ENCODE measurements around the gene KCTD17.

The KCTD17 gene

DNA sequence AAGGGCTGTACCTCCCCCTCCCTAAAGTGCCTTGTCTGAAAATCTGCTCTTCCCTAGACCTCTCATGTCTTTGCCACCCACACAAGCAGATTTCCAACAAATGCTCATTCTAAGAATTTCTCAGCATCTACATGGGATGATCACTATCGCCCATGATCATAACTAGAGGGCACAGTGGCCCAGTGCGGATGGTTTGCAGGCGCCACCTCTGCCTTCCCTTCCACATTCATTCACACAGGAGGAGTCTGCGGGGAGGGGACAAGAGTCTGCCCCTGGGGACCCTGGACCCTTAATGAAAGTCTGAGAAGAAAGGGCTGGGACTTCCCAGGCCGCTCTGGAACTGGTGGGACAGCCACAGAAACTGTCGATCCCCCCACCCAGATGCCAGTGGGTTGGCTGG is 28.9 kb downstream of the KCTD17 start:
- DNase-seq = no peak

DNA sequence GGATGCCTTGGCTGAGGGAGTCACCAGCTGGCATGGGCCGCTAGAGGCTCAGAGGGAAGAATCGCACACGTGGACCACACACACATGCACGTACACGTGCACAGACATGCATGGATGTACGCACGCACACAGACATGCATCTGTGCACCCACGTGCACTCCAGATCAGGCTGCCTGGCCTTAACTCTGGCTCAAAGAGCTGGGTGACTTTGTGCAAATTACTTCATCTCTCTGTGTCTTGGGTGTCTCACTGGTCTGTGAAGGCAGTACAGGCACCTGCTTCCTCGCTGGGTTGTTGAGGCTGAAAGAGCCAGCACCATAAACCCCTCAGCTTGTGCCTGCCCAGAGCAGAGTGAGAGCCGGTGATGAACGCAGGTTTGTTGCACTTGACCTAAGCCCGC is 29.3 kb downstream of the KCTD17 start:
- no peak for DNase-seq

DNA sequence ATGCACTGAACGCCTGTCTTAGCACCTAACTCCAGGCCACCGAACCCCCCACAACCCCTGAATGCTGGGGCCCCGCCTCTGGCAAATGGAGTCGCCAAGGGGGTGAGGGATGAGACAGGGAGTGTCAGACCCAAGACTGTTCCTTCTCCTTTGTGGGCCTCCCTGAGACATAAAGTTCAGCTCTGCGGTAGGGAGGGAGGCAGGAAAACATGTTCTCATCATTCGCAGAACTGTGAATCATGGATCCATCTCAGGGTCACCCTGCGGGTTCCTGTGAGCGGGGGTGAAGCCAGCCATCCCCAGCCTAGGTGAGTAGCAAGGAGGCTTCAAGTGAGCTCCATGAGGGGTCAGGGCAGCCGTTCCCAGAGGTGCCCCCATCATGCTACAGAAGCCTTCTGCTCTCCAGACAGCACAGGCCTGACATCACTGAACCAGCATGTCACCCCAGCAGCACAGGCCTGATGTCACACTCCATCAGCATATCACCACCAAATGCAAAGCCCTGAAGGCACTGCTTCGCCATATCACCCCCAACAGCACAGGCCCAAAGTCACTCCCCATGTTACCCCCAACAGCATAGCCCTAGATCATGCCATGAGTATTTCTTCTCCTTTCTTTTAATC is 30.8 kb downstream of the KCTD17 start:
- no peak for DNase-seq

DNA sequence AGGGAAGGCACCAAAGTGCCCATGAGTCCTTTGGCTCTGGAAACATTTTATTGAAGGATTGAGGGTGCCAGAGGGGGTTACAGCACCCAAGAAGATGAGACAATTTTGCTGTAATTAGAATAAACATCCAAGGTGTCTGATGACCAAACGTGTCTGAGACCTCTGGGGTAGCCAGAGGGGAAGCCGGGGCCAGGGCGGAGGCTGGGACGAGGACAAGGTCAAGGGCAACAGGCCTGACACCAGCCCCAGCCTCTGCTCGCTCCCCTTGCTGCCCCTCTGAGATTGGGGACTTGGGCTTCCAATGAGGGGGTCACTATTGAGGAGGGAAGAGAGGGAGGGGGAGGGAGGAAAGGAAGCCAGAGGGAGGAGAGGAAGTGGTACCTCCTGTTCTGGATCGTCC is 32.4 kb downstream of the KCTD17 start:
- no peak for DNase-seq

DNA sequence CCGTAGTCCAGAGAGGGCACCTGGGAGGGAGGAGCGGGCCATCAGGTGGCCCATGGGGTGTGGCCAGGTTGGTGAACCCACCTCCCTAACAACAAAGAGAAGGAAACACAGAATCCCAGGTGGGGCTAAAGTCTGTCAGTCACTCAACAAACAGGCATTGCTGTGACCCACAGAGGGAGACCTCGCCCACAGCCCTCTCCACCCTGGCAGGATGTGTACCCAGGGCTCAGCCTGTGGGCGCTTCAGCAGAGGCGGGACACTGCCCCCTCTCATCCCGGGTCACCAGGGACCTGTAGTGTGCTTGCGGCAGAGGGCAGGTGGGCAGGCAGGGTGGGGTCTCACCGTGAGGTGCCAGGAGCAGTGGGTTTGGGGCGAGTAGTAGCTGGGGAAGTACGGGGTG is 32.8 kb downstream of the KCTD17 start:
- DNase-seq = no peak

DNA sequence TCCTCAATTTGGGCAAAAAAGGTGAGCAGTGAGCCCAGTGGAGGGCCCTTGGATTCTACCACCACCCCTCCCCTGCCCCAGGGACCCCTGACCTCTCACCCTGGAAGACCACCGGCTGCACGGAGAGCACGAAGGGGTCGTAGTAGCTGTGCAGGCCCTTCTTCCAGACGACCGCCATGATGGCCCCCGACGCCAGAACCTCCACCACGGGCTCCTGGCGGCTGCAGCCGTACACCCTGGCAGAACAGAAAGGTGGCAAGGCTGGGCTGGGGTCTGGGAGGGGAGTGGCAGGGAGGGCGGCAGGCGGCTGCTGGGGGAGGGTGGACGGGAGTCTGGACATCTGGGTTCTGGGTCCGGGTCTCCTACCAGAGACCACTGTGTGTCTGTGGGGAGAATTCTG is 34.6 kb downstream of the KCTD17 start:
- DNase-seq = no peak

DNA sequence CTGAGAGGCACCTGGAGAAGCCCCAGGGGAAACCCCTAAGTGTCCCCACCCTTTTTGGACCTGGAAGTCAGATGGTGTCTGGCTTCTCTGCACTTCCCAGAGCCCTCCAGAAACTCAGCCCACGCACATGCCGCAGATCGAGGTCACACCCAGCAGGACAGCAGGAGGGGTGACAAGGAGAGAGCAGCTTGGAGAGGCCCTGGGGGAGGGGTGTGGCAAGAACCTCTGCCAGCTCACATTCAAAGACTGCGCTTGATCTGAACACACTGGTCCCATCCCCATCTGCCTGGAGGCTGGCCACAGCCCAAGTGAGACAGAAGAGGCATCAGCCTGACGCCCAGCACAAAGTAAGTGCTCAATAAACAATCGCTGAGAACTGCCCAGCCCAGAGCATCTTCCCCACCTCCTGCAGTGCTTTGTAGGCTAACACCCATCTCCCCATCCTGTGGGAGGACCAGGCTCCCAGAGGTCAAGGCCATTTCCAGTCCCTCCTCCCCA is 36.6 kb downstream of the KCTD17 start:
- DNase-seq = no peak

DNA sequence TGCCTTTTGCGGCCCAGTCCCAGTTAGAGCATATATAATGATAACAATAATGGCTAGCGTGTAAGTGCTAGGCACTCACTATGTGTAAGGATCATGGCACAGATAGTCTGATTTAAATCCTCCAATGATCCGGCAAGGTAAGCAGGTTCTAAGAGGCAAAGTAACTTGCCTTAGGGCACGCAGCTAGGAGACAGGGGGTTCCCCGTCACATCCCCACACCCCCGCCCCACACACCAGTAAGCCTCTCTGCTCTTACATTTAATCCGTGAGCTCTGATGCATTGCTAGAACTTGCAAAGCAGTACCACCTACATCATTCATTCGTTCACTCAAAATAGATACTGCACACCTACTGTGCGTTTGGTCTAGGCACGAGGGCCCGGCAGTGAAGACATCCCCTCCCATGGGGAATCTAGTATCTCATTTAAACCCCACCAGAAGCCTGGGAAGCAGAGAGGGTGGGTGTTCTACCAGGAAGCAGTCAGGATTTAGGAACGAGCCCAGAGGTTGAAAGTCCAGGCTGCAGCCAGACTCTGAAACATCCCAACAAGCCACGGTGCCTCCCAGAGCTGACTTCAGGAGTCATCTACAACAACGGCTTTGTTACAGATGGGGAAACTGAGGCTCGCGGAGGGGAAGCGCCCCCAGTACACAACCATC is 37.3 kb downstream of the KCTD17 start:
- no peak for DNase-seq

DNA sequence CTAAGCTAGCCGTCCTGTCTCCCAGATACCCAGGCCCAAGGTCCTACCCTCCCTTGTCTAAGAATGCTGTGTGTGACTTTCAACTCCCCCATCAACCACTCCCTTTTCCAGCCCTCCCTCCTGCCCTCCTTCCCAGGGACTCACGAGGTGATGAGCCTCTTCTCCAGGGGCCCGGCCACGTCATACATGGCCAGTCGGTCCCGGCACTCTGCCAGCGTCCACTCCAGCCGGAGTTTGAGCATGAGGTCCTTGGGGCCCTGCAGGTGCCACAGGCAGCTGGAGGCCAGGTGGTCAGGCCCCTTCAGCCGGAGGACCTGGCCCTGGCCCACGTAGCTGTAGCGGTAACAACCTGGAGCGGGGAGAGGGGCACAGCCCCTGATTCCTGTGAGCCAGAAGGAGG is 37.9 kb downstream of the KCTD17 start:
- DNase-seq = no peak

DNA sequence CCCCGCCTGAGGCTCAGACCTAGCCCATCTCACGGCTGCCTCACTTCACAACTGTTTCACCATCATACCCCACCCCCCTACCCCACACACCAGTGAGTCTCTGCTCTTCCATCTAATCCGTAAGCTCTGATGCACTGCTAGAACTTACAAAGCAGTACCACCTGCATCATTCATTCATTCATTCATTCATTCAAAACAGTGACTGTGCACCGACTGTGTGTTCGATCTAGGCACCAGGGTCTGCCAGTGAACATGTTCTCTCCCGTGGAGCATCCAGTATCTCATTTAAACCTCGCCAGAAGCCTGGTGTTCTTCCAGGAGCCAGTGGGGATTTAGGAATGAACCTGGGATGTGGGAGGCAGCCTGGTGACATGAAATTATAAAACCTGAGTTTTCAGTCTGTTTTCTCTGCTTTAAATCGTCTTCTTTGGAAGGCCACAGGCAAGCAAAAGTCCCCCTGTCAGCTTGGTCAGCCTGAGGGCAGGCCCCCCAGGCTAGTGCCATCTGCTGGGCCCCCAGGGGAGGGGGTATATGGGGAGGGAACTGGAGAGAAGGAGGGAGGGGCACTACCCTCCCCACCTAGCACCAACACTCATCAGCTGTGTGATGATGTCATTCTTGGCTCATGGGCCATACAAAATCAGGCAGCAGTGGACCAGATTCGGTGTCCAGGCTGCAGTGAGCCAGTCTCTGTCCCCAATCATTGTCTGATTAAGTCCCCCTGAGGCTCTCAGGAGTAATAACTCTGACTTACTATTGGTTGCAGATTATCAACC is 39.6 kb downstream of the KCTD17 start:
- no peak for DNase-seq

DNA sequence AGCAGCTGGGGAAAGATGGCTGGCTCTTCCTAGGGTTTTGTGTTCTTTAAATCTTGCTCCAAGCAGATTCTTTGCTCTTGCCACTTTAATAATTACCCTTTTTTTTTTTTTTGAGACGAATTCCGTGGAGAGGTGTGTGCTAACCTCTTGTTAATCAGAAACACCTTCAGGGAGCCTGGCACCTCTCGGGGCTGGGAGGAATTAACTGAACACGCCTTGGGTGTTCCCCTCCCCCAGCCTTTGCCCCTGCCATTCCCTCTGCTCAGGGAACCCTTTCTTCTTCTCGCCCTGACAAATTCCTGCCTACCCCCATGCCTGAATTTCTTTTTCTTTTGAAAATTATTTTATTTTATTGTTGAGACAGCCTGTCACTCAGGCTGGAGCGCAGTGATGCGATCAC is 40.5 kb downstream of the KCTD17 start:
- no peak for DNase-seq

DNA sequence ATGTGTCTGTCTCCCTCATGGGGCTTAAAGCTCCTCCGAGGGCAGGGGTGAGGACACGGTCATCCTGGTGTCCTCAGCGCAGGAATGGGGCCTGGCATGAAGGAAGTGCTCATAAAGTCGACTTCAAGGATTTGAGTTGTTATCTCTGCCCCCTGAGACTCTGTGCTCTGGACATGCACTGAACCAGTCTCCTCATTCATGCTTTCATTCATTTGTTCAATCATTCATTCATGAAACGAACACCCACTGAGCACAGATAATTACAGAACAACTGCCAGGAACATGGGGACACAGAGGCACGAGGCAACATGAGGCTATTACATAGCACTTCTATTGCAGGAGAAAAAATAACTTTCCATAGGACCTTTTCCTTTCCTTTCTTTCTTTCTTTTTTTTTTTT is 41.5 kb downstream of the KCTD17 start:
- no peak for DNase-seq

DNA sequence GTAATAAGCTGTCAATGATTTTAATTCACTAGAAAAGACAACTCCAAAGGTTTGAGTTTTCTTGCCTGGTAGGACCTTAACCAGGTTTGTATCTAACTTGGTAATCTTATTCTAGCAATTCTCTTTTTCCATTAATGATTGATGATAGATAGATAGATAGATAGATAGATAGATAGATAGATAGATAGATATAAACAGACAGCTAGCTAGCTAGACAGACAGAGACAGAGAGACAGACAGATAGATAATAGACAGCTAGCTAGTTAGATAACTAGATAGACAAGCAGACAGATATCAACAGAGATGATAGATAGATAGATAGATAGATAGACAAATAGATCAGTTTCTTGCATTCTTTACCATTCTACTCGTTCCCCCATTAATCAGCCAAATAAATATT is 42.7 kb downstream of the KCTD17 start:
- no peak for DNase-seq

DNA sequence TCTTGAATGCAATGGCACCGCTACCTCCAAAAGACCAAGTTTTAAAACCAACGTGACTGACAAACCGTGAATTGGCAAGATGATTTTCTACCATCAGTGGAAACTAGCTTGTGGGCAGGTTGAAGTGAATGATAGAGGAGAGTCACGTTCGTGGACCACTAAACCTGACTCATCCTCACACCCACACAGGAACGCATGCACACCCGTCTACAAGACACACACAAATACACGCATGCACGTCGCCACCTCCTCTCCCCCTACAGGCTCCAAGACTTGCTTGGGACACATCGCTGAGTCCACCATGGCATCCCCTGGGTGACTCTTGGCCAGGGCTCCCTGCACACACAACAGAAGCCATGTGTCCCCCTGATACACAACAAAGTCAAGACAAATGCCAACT is 43.6 kb downstream of the KCTD17 start:
- DNase-seq = no peak

DNA sequence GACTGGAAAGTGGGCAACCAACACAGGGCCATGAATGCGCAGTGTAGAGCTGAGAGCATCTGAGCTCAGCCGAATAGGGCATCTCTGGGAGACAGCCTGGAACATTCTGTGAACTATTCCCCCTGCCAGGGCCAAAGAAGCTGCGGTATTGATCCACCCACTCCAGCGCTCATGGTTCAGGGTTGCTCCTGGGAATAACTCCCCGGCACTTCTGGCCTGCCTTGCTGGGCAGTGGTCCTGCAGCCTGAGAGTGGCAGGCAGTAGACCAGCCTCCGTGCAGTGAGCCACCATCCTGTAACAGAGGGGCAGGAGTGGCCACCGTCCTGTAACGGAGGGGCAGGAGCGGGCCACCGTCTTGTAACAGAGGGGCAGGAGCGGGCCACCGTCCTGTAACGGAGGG is 45.8 kb downstream of the KCTD17 start:
- no peak for DNase-seq

DNA sequence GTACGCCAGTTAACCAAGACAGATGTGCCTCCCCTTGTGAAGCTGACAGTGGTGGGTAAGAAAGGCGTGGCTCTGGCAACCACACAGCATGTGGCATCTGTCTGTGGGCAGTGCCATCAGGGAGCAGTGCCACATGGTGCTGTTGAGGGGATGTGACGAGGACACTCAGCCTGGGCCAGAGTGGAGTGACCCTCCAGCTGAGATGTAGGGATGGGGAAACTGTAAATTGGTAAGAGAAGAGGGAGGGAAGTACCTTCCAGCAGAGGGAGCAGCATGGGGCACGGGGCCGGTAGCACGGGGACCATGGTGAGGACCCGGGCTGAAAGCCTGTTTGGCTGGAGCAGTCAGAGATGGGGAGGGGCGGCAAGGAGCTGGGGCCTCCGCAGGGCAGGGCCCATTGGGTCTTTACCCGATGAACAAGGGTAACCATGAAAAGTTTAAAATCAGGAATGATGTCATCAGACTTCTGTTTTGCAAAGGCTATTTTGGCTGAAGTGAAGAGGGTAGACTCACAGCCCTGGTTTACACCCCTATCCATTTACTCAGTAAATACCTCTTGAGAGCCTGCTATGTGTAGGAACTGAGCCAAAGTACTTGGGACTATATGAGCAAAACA is 47.5 kb downstream of the KCTD17 start:
- no peak for DNase-seq

DNA sequence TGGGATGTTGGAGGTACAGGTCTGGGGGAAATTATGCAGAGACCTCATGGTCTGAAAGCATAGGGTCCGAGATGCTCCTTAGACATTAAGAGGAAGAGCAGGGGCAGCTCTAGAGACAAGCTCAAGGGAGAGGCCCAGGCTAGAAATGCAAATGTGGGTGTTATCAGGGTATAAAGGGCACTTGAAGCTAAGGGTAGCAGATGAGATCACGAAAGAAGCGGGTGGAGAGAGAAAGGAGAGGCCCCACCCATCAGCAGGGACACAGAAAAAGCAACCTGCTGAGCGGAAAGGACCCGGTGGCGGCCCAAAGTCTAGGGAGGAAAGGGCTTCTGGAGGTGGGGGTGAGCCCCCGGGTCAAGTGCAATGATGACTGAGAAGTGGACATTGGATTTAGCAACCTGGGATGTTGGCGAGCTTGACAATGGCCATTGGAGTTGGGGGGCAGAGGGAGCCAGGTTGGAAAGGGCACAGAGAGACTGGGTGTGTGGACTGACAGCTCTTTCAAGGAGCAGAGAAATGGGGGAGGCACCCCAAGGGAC is 49.1 kb downstream of the KCTD17 start:
- DNase-seq = no peak

DNA sequence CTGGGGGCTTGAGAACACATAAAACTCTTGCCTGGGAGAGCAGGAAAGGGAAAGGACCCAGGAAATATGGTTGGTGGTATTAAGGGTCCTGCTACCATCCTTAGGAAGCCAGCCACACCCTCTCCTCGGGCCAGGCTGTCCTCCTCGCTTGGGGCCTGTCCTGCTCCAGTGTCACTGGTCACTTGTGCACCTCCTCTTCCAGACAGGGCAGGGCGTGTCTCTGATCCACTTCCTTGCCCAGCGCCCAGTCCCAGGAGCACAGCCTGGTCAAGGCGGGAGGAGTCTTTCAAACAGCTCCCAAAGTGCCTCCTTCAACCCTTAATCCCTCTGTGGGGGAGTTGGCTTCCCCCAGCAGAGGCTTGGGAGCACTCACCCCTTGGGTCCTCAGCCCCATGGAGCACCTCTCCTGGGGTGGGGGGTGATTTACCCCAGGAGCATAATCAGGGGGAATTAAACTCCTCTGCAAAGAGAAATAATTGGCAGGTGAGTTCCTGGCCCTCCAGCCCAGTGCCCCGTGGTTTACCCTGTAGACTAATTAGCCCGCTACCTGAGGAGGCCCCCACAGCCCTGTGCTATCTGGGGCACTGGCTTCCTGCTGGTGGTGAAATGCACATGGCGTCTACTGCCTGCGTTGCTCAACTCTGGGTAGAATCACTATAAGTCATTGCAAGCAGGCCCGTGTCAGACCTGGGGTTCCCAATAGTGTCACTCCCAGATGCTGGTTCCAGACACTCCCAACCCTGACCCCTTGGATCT is 49.9 kb downstream of the KCTD17 start:
- DNase-seq = no peak

DNA sequence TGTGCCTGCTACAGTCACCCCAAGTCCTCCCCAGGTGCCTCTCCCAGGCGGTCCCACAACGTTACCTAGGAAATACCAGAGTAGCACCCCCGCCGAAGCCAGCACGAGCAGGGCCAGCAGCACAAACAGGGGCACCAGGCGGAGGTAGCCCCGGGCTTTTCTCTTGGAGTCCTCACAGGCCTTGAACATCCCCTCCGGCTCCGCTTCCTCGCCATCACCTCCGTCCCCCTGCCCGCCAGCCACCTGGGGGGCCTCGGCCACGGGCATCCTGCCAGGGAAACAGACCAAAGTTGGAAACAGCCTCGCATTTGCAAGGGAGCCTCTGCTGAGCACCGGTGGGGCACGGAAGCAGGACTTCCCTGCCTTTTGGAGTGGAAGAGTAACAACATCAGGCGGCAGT is 51.6 kb downstream of the KCTD17 start:
- no peak for DNase-seq

DNA sequence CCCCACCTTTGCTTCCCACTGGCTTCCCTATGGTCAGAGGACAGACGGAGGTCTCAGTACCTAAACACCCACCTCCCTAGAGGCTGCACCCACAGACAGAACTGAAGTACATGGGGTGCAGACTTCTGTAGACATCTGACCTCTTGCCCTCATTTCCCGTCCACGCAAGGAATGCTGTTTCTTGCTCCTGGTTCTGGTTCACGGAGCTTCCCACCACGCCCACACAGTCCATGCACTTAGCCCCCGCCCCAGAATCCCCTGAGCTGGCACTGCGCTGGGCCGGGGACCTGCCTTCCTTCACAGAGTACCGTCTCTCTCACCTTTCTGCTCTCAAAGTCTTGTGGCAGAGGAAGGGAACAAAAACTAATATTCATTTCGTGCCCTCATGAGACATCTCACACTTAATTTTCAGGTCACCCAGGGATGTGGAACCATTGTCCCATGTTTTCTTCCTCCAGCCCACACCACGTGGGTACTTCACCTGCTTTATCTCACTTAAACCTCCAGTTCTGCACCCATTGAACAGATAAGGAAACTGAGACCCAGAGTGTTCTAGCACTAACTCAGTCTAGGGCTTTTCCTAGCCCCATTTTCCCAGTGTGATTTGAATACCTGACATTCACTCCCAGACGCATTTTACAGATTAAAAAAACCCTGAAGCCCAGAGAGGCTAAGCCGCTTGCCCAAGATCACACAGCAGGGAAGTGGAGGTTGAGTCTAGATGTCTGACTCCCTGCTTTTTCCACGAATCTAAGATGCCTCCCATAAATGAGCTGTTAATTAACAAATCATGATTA is 52.3 kb downstream of the KCTD17 start:
- no peak for DNase-seq

DNA sequence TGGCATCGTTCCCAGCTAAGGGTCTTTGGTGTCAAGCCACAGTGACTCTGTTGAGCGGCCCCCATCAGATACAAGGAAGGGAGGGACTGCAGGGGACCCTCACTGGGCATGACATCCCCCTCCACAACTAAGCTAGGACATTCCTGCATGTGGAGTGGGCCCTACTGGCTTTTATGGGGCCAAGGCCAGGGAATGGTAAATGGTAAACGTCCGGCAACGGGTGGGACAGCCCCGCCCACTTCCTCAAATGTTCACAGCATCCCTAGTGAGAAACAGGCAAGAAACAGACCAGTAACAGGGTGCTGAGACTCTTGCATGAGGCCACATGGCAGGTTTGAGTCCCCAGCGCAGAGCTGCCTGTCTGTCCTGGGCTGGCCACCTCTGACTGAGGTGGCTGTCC is 53.6 kb downstream of the KCTD17 start:
- DNase-seq = no peak

DNA sequence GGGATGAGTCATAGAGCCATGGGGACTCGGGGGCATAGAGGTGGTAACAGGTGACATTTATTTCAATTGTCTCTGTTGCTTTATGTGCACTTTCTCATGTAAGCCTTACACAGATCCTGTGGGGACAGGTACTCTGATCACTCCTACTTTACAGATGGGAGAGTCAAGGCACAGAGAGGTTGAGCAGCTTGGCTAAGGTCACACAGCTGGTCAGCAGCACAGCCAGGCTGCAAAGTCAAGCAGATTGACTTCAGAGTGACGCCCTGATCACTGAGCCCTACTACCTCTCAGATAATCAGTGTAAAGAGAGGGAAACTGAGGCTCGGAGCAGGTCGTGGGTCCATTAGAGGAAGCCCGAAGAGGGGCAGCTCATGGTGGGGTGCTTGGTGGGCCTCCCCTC is 54.4 kb downstream of the KCTD17 start:
- no peak for DNase-seq

All from C1 segment of cervical spinal cord (tissue), 14 donors.